K562 (cell line): ENCODE results near the gene UBL5.

ENCODE experiments used
- BACH1 ChIP-seq: fragments of 200-800 bp; sonication (Bioruptor generic); IDR thresholded peaks from 2 replicates; pipeline ENCODE4 v1.6.1; 2016; ENCODE audit warnings: missing genetic modification characterization, missing compliant biosample characterization
- BCLAF1 ChIP-seq, 2 experiments: fragments of 450-650 bp in 1 of 2; IDR thresholded peaks; 2 replicates each; pipeline ENCODE4 v1.6.1; 2011 to 2017; ENCODE audit warnings: low read depth in 2 of 2, antibody characterized with exemption in 1 of 2, borderline replicate concordance in 1 of 2, low read length in 1 of 2, mild to moderate bottlenecking in 1 of 2, mixed read lengths in 1 of 2; ENCODE audit not compliant: control insufficient read depth in 1 of 2
- CBX8 ChIP-seq: fragments of 200-600 bp; sonication (generic); IDR thresholded peaks from 2 replicates; pipeline ENCODE4 v1.6.1; 2012; ENCODE audit warnings: borderline replicate concordance, mixed run types, low read depth, mild to moderate bottlenecking, moderate library complexity, mixed read lengths, low read length, control low read depth, inconsistent platforms; ENCODE audit not compliant: poor library complexity, severe bottlenecking; ENCODE audit errors: extremely low read depth
- CTCF ChIP-seq, 3 experiments: IDR thresholded peaks in 2 of 3; conservative IDR thresholded peaks in 1 of 3; 2 replicates each; pipeline ENCODE4 v1.5.1; 2011 to 2012; ENCODE audit warnings: low read length in 3 of 3, mild to moderate bottlenecking in 3 of 3, control low read depth in 2 of 3, improper control_type of control experiment in 1 of 3, inconsistent platforms in 1 of 3, low read depth in 1 of 3, mixed read lengths in 1 of 3, moderate library complexity in 1 of 3; ENCODE audit not compliant: insufficient read depth in 2 of 3
- E2F5 ChIP-seq: sonication (generic); formaldehyde crosslinking; IDR thresholded peaks from 2 replicates; pipeline ENCODE4 v1.8.0; 2022; ENCODE audit warnings: mild to moderate bottlenecking, missing genetic modification reagents
- FUS ChIP-seq: fragments of 200-400 bp; formaldehyde crosslinking; optimal IDR thresholded peaks from 2 replicates; pipeline ENCODE3; 2017; ENCODE audit warnings: low read depth, low read length
- MXD1 ChIP-seq: fragments of 250-450 bp; sonication (Bioruptor Pico); IDR thresholded peaks from 2 replicates; pipeline ENCODE4 v1.8.0; 2021; ENCODE audit warnings: borderline replicate concordance, mild to moderate bottlenecking, moderate library complexity; ENCODE audit not compliant: poor library complexity, severe bottlenecking
- MXI1 ChIP-seq: IDR thresholded peaks from 2 replicates; pipeline ENCODE4 v1.6.1; 2011; ENCODE audit warnings: low read depth, mild to moderate bottlenecking, improper control_type of control experiment, low read length
- PCBP2 ChIP-seq: fragments of 200-400 bp; formaldehyde crosslinking; IDR thresholded peaks from 2 replicates; pipeline ENCODE4 v1.6.1; 2018; ENCODE audit warnings: low read length, low read depth, mild to moderate bottlenecking, moderate library complexity; ENCODE audit not compliant: poor library complexity, severe bottlenecking
- ZNF274 ChIP-seq: IDR thresholded peaks from 2 replicates; pipeline ENCODE4 v1.6.1; 2011; ENCODE audit warnings: low read depth, mild to moderate bottlenecking, low read length, moderate library complexity, borderline replicate concordance
- ZNF780A ChIP-seq: fragments of 250-450 bp; sonication (Bioruptor Pico); IDR thresholded peaks from 2 replicates; pipeline ENCODE4 v1.5.0; 2021; ENCODE audit warnings: mild to moderate bottlenecking

- no peak for TF ChIP-seq PCBP2
- TF ChIP-seq CBX8: no peak
- no peak for TF ChIP-seq BCLAF1 (IDR thresholded peaks at IDR 0.05; ENCODE audit: borderline replicate concordance in 1 of 2, control insufficient read depth in 1 of 2, low read depth in 2 of 2, low read length in 1 of 2)
- TF ChIP-seq CTCF (IDR thresholded peaks at IDR 0.05 in 2 of 3, conservative IDR thresholded peaks at IDR 0.05 in 1 of 3; ENCODE audit: insufficient read depth in 2 of 3, low read depth in 1 of 3, low read length in 3 of 3): no peak
- no peak for TF ChIP-seq FUS
- TF ChIP-seq ZNF274: no peak
- TF ChIP-seq BACH1: no peak
- TF ChIP-seq MXD1 (CRISPR knock-in tag): no peak
- no peak for TF ChIP-seq ZNF780A (CRISPR knock-in tag)
- 0 out of 2 replicates have a peak, but pooled peaks have one; percentile 30 for TF ChIP-seq E2F5
- TF ChIP-seq MXI1: no peak
Observed at GRCh38 chr19:9857920-9858746, 30.4 kb downstream of the UBL5 start.
